Stimulated activated CD8-positive, alpha-beta memory T cell treated with anti-CD3 and anti-CD28 coated beads, Interleukin-2, amount 100 ng/mL, for 48 hours (primary cell): ENCODE measurements around the gene ZFP1.
"Not testable (repeated sequence)": the region's sequence is repeated elsewhere in the genome, so short reads cannot be mapped to it uniquely, and the experiment has no call there.

Source experiments
- DNase-seq, 2 donors: peaks; one replicate each; pipeline ENCODE4 v3.0.0-alpha.2; 2020; ENCODE audit warnings: low read depth in 2 of 2

ZFP1 gene

GRCh38 chr16:75112734-75113491 is 35.4 kb upstream of the ZFP1 start:
- DNase-seq: no peak

GRCh38 chr16:75113541-75114121 is 34.7 kb upstream of the ZFP1 start:
- DNase-seq: no peak

- DNase-seq: no peak
Measured at GRCh38 chr16:75114179-75114945, 34.0 kb upstream of the ZFP1 start.

GRCh38 chr16:75114946-75115825 is 33.1 kb upstream of the ZFP1 start:
- no peak for DNase-seq

GRCh38 chr16:75116081-75116910 is 32.0 kb upstream of the ZFP1 start, which contains the start of gene LDHD:
Gene LDHD, minus strand, starts transcription at chr16:75116780. Its CDS starts 60 bp downstream, at chr16:75116720.
- no peak for DNase-seq

GRCh38 chr16:75116911-75117245 is 31.4 kb upstream of the ZFP1 start:
- no peak for DNase-seq

GRCh38 chr16:75118943-75119539 is 29.3 kb upstream of the ZFP1 start:
- no peak for DNase-seq

- no peak for DNase-seq
Measured at GRCh38 chr16:75120253-75120652, 28.1 kb upstream of the ZFP1 start.

GRCh38 chr16:75121949-75122568 is 26.3 kb upstream of the ZFP1 start:
- no peak for DNase-seq

GRCh38 chr16:75122609-75123008 is 25.7 kb upstream of the ZFP1 start:
- DNase-seq: no peak

GRCh38 chr16:75127713-75128415 is 20.5 kb upstream of the ZFP1 start:
- no peak for DNase-seq

- not testable (repeated sequence) for DNase-seq
Measured at GRCh38 chr16:75129421-75130149, 18.7 kb upstream of the ZFP1 start.

GRCh38 chr16:75130150-75130771 is 18.1 kb upstream of the ZFP1 start:
- no peak for DNase-seq

- DNase-seq: no peak
Measured at GRCh38 chr16:75131081-75131480, 17.2 kb upstream of the ZFP1 start.

GRCh38 chr16:75138233-75138632 is 10.1 kb upstream of the ZFP1 start:
- DNase-seq: no peak

- DNase-seq: no peak
Measured at GRCh38 chr16:75138636-75139035, 9.7 kb upstream of the ZFP1 start.

GRCh38 chr16:75139498-75139897 is 8.8 kb upstream of the ZFP1 start:
- DNase-seq: no peak

- no peak for DNase-seq
Measured at GRCh38 chr16:75143941-75144340, 4.4 kb upstream of the ZFP1 start.
